Neural progenitor cell (in vitro differentiated cells): ENCODE measurements around the gene TMEM63B.

Source experiments
- EZH2 ChIP-seq: fragments of 200-600 bp; sonication (generic); IDR thresholded peaks from 2 replicates; pipeline ENCODE4 v1.6.1; 2017; ENCODE audit warnings: antibody characterized with exemption, mild to moderate bottlenecking, moderate library complexity
- TF ChIP-seq, protein P1 (sequence below): fragments of 200-600 bp; sonication (generic); IDR thresholded peaks from 2 replicates; pipeline ENCODE4 v1.5.1; 2017; ENCODE audit warnings: antibody characterized with exemption, mild to moderate bottlenecking

- TF ChIP-seq, protein P1, sequence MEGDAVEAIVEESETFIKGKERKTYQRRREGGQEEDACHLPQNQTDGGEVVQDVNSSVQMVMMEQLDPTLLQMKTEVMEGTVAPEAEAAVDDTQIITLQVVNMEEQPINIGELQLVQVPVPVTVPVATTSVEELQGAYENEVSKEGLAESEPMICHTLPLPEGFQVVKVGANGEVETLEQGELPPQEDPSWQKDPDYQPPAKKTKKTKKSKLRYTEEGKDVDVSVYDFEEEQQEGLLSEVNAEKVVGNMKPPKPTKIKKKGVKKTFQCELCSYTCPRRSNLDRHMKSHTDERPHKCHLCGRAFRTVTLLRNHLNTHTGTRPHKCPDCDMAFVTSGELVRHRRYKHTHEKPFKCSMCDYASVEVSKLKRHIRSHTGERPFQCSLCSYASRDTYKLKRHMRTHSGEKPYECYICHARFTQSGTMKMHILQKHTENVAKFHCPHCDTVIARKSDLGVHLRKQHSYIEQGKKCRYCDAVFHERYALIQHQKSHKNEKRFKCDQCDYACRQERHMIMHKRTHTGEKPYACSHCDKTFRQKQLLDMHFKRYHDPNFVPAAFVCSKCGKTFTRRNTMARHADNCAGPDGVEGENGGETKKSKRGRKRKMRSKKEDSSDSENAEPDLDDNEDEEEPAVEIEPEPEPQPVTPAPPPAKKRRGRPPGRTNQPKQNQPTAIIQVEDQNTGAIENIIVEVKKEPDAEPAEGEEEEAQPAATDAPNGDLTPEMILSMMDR: no peak
- no peak for TF ChIP-seq EZH2
Observed at GRCh38 chr6:44193307-44193910, 66.1 kb downstream of the TMEM63B start.
